Neuron (in vitro differentiated cells): Measurements from ENCODE around the gene SYCP2L.
A peak's percentile ranks its signal among the peaks of the same experiment; 100 is the strongest.

ENCODE experiments used
- H2AFZ ChIP-seq: one replicate; pipeline ENCODE4 v1.6.1; 2013; ENCODE audit warnings: low read depth, mild to moderate bottlenecking, inconsistent platforms, low read length, moderate library complexity
- H3K27me3 ChIP-seq: one replicate; pipeline ENCODE4 v1.6.1; 2013; ENCODE audit warnings: low read length; ENCODE audit not compliant: insufficient read depth
- H3K36me3 ChIP-seq: one replicate; pipeline ENCODE4 v1.6.1; 2013; ENCODE audit warnings: low read length; ENCODE audit not compliant: insufficient read depth
- H3K4me1 ChIP-seq: one replicate; pipeline ENCODE4 v1.6.1; 2013; ENCODE audit warnings: low read length; ENCODE audit not compliant: insufficient read depth
- H3K4me3 ChIP-seq: 2 replicates; pipeline ENCODE4 v1.5.1; 2013; ENCODE audit warnings: mild to moderate bottlenecking, low read length, moderate library complexity
- H3K9me3 ChIP-seq: one replicate; pipeline ENCODE4 v1.6.1; 2013; ENCODE audit warnings: low read length

The SYCP2L gene

DNA sequence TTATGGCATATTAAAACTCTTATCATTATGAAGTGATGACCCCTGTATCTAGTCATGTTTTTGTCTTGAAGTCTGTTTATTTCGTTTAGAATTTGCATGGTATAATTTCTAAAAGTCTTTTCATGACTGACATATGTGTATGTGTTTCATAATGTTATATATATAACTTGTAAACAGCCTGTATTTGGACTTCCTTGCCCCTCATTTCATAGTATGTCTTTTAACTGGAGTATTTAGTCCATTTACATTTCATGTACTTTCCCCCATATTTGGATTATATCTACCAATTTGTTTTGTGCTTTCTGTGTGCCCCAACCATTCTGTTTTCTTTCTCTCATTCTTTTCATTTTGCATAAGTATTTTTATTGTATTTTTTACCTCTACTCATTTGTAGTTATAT, 59.0 kb downstream of the SYCP2L start:
- Histone ChIP-seq H3K27me3 (no peaks in the 10 kb centered on the region), H3K9me3 (no peaks in the 10 kb centered on the region), H3K36me3 (no peaks in the 10 kb centered on the region), H3K4me3 (no peak overlapping the region), H2AFZ (no peak overlapping the region), H3K4me1 (no peaks in the 10 kb centered on the region)

DNA sequence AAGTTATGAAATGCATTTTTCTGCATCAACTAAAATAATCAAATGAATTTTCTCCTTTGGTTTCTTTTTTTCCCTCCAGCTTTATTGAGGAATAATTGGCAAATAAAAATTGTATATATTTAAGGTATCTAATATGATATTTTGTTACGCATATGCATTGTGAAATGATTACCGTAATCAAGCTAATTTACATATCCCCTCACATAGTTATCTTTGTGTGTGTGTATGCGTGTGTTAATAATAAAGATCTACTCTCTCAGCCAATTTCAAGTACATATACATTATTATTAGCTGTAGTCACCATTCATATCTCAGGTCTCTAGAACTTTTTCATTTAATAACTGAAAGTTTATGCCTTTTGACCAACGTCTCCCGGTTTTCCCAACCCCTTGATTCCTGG, 61.1 kb downstream of the SYCP2L start:
- Histone ChIP-seq H2AFZ (no peak overlapping the region), H3K36me3 (no peaks in the 10 kb centered on the region), H3K4me1 (no peaks in the 10 kb centered on the region), H3K27me3 (no peaks in the 10 kb centered on the region), H3K9me3 (no peaks in the 10 kb centered on the region), H3K4me3 (no peak overlapping the region)

DNA sequence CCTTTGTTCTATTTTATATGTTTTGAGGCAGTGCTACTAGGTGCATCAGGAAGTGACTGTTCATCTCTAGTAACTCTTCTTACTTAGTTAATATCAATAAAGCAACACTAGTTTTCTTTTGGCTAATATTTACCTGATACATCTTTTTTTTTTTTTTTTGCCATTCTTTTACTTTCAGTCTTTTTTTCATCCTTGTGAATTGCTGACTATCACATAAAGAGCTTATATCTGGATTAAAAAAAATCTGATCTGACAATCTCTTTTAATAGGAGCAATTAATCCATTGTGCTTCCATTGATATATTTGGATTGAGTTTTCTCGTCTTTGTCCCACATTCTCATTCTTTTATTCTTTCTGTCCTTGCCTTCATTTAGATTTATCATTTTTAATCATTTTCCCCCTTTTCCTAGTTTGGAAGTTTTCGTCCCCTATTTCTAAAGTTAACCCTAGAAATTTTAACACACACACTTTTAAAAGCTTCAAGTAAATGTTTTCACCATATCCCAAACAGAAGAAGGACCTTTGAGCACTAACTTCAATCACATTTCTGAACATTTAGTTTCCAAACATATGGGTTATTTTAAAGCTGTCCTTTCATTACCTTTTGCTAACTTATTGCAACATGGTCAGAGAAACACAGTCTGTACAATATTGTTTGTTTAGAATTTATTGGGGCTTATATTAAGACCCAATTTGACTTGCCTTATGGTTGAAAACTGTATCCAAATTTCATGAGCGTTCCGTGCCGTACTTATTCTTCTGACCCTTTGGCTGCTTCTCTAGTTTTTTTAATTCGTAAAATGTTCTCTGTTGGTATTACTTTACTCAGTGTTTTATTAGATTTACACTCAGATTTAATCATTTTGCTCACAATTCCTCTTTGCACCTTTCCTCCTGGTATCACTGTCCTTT, 63.0 kb downstream of the SYCP2L start:
- H3K4me1 ChIP-seq: no peaks in the 10 kb centered on the region
- no peaks in the 10 kb centered on the region for H3K9me3 ChIP-seq
- no peak overlapping the region for H2AFZ ChIP-seq
- no peaks in the 10 kb centered on the region for H3K27me3 ChIP-seq
- H3K4me3 ChIP-seq: no peak overlapping the region
- H3K36me3 ChIP-seq: no peaks in the 10 kb centered on the region

DNA sequence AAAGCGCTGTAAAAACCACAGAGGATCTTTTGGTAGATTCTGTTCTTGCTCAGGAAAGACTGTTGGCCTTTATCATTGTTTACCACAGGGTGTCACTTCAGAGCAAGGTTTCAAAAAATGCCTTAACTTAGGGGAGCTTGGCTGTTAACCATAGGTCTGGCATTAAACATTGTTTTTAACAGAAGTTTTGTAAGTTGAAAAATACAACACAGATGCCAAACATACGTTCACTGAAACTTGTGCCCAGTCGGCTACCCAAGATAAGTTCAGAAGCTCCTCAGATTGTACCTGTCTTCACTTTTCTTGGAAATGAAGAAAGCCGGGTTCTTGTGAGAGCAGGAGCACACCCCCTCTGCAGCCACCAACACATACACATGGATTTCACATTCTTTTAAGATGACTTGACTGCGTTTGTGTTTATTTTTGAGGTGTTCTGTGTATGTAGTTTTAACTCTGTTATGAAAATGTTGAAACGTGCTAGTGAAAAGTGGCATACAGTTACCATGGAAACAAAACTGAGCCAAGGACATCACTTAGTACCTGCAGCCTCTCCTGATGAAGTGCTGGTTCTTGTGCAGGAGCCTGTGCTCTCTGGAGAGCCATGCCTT, 64.9 kb downstream of the SYCP2L start:
- Histone ChIP-seq H2AFZ (no peak overlapping the region), H3K4me3 (no peak overlapping the region), H3K36me3 (no peaks in the 10 kb centered on the region), H3K9me3 (no peaks in the 10 kb centered on the region), H3K4me1 (no peaks in the 10 kb centered on the region), H3K27me3 (no peaks in the 10 kb centered on the region)

DNA sequence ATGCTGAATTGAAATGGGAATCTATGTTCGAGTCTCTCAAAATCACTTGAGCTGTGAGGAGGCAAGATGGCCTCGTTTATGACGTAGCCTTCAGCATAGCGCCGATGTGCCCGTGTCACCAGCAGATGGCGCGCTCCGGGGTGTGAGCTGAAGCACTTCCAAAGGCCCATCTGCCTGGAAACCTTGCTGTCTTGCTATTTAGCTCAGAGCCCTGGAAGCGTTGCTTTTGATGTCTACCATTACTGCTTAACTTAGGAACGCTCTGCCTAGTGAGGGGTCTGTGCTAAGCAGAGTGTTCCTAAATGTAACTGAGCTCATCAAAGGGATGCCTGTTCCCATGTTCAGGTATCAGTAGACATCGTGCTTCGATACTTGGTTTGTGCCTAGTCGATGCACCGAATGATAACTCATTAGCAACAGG, 67.7 kb downstream of the SYCP2L start:
- Histone ChIP-seq H3K9me3 (no peaks in the 10 kb centered on the region), H3K4me1 (no peaks in the 10 kb centered on the region), H2AFZ (peak overlapping the region; percentile 44), H3K4me3 (no peak overlapping the region), H3K27me3 (no peaks in the 10 kb centered on the region), H3K36me3 (no peaks in the 10 kb centered on the region)

DNA sequence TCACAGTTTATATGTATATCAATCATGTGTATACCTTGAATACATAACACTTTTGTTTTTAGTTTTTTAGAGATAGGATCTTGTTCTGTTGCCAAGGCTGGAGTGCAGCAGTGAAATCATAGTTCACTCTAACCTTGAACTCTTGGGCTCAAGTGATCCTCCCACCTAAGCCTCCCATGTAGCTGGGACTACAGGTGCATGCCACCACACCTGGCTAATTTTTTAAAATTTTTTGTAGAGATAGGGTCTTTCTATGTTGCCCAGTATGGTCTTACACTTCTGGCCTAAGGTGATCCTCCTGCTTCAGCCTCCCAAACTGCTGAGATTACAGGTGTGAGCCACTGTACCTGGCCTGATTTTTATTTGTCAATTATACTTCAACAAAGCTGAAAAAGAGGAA, 69.9 kb downstream of the SYCP2L start:
- H2AFZ ChIP-seq: no peak overlapping the region
- H3K27me3 ChIP-seq: no peaks in the 10 kb centered on the region
- H3K9me3 ChIP-seq: no peaks in the 10 kb centered on the region
- H3K4me3 ChIP-seq: no peak overlapping the region
- no peaks in the 10 kb centered on the region for H3K36me3 ChIP-seq
- H3K4me1 ChIP-seq: no peaks in the 10 kb centered on the region

DNA sequence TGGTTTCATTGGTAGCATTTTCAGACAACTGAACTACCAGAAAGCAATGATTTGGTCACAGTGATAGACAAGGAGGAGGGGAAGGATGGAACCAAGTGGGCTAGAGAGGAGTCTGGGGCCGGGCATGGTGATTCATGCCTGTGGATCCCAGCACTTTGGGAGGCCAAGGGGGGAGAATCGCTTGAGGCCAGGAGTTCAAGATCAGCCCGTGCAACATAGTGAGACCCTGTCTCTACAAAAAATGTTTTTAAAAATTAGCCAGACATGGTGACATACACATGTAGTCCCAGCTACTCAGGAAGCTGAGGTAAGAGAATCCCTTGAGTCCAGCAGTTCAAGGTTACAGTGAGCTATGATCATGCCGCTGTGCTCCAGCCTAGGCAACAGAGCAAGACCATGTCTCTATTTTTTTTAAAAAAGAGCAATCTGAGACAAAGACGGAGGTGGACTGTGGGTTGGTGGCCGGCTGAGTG, 70.6 kb downstream of the SYCP2L start:
- no peak overlapping the region for H3K4me3 ChIP-seq

DNA sequence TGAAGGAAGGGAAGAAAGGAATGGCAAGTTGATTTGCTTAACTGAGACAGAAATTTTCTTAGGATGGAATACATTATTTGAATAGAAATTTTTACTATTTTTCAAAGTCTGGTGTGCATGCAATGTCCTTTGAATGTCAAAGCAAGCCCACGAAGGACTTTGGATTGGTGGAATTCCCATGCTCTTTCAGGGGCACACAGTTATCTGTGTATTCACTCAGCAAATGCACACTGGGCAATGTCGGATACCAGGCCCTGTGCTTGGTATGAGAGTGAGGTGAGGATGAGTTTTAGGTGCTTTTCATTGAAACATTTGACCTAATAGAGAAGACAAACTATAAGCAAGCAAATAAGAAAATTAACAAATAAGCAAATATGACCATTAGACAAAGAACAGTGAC, 73.3 kb downstream of the SYCP2L start:
- no peak overlapping the region for H2AFZ ChIP-seq

More for the DNA sequence above, 70.6 kb downstream of the SYCP2L start:
- H3K27me3 ChIP-seq: no peaks in the 10 kb centered on the region
- no peaks in the 10 kb centered on the region for H3K9me3 ChIP-seq
- no peaks in the 10 kb centered on the region for H3K4me1 ChIP-seq
- H3K36me3 ChIP-seq: no peaks in the 10 kb centered on the region
- no peak overlapping the region for H2AFZ ChIP-seq

DNA sequence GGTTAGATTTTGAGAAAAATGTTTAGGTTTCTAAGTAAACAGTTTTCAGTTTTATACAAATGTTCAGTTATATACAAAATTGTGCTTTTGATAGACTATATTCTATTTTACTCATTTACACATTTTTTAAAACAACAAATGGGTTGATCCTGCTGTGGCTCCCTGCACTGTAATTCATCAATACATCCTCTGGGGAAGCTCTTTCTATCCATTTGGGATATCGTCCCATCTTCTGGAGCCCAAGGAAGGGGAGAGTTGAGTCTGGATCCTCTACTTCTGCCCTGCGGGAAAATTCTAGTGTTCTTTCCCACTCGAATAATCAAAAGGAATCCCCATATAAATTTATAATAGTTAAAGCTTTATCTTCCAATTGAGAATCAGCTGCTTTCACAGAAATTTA, 75.0 kb downstream of the SYCP2L start:
- no peaks in the 10 kb centered on the region for H3K36me3 ChIP-seq
- no peaks in the 10 kb centered on the region for H3K27me3 ChIP-seq
- H3K4me1 ChIP-seq: no peaks in the 10 kb centered on the region
- no peak overlapping the region for H3K4me3 ChIP-seq
- H2AFZ ChIP-seq: no peak overlapping the region
- H3K9me3 ChIP-seq: peaks cover 2% of the 10 kb centered on the region

More for the DNA sequence above, 73.3 kb downstream of the SYCP2L start:
- Histone ChIP-seq H3K27me3 (no peaks in the 10 kb centered on the region), H3K36me3 (no peaks in the 10 kb centered on the region), H3K4me1 (no peaks in the 10 kb centered on the region), H3K4me3 (no peak overlapping the region), H3K9me3 (no peaks in the 10 kb centered on the region)

DNA sequence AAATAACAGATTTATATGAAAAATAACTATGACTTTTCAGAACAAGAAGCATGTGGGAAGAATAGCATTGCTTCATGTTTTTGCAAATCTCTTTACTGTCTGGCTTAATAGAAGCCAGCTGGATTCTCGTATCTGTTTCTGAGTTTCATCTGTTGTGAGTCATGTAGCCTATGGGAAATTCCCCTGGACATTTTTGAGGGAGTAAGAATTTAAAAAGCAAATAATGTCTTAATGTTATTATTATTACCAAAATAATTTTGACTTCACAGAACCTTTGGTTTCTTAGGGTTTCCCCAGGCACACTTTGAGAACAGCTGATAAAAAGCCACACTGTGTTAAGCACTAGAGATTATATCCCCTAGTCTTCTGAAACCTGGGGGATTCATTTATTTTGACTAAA, 75.8 kb downstream of the SYCP2L start:
- H3K36me3 ChIP-seq: no peaks in the 10 kb centered on the region
- H3K4me3 ChIP-seq: no peak overlapping the region
- no peak overlapping the region for H2AFZ ChIP-seq
- H3K4me1 ChIP-seq: no peaks in the 10 kb centered on the region
- peaks cover 3% of the 10 kb centered on the region for H3K9me3 ChIP-seq
- no peaks in the 10 kb centered on the region for H3K27me3 ChIP-seq

DNA sequence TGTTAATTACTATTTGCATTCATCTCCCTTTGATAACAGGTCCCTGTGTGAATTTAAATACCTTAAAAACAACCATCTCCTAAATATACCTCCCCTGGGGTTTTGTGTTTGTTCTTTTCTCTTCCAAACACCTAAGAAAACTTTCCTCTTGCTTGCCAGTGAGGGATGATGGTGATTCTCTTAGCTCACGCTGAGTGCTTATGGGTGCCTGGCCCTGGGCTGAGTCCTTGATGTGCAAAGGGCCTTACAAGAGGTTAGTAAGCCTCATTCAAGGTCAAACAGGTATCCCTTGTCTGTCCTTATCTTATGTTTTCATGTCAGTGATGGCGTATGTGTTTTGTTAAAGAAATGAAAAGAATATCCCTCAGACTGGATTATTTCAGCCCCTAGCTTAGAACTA, 76.3 kb downstream of the SYCP2L start:
- H3K9me3 ChIP-seq: peaks cover 7% of the 10 kb centered on the region
- H3K4me3 ChIP-seq: no peak overlapping the region
- no peaks in the 10 kb centered on the region for H3K27me3 ChIP-seq
- no peaks in the 10 kb centered on the region for H3K4me1 ChIP-seq
- no peaks in the 10 kb centered on the region for H3K36me3 ChIP-seq
- no peak overlapping the region for H2AFZ ChIP-seq

DNA sequence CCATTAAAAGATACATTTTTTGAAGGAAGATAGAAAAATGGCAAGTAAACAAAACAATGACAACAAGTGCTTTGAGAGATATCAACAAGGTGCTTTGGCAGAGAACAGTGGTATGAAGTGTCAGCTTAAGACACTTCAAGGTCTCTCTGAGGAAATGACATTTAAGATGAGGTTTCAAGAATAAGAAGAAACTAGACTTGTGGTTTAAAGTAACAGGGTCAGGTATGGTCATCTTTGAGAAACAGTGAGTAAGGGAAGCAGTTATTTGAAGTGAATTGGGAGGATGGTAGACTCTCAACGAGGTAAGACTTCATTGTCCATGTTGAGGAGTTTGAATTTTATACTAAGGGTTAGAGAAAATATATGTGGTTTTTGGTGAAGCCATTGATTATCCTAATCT, 77.8 kb downstream of the SYCP2L start:
- Histone ChIP-seq H2AFZ (no peak overlapping the region), H3K4me1 (no peaks in the 10 kb centered on the region), H3K9me3 (peaks cover 9% of the 10 kb centered on the region), H3K36me3 (no peaks in the 10 kb centered on the region), H3K27me3 (no peaks in the 10 kb centered on the region), H3K4me3 (no peak overlapping the region)

DNA sequence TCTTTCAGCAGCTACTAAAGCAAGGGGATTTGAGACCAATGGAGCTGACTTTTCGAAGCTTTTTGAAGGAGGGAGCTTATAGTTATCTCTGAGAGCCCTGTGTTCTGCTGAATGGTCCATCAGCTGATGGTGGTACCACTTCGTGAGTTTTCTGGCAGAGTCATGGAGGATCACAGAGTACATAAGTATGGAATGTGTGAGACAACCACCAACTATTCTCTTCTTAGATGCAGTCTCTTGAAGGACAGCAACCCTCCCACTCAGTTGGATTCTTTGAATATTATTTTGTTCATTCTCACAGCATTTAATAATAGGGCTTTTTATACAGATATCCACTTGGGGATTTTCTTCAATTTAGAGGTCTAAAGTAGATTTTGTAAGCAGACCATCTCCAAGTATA, 81.9 kb downstream of the SYCP2L start:
- H3K27me3 ChIP-seq: no peaks in the 10 kb centered on the region
- H2AFZ ChIP-seq: no peak overlapping the region
- H3K9me3 ChIP-seq: peaks cover 9% of the 10 kb centered on the region
- H3K4me3 ChIP-seq: no peak overlapping the region
- H3K36me3 ChIP-seq: no peaks in the 10 kb centered on the region
- no peaks in the 10 kb centered on the region for H3K4me1 ChIP-seq
